GM19099 (cell line): ENCODE results near the gene BRD1.

Experiments
- POLR2A ChIP-seq: IDR thresholded peaks from 3 replicates; pipeline ENCODE4 v1.6.1; 2011; ENCODE audit warnings: low read depth; ENCODE audit not compliant: insufficient read length; ENCODE audit errors: extremely low read depth

Gene BRD1

DNA sequence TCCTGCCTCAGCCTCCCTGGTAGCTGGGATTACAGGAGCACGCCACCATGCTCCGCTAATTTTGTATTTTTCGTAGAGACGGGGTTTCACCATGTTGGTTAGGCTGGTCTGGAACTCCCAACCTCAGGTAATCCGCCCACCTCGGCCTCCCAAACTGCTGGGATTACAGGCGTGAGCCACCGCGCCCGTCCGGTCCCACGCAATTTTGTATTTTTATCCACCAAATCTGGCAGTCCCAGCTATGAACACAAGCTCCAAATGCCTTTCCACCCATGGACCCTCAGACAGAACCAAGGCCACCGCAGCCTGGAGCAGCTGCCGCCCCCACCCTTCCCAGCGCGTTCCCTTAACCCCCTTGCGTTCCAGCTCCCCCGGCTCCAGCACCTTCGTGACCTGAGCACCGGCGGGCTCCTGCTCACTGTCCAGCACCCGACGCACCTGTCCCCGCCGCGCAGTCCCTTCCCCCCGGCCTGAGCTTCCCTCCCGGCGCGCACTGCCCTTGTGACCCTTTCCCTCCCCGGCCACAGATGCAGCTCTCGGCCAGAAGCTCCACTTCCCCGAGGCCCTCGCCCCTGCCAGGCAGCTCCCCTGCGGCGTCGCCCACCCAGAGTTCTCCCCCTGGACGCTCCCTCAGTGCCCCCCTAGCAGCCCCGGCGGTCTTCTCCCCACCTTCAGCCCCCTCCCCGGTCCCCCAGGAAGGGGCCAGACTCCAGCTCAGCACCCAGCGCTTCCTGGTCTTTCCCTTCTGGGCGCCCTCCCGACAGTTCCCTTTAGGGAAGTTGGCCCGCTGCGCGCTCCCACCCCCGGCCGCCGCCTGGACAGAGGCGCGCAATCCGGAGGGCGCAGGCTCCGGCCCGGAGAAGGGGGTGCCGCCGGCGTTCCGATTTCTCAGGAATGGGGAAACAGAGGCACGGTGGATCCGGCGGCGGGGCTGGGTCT, 20.3 kb upstream of the BRD1 start:
- no peak for TF ChIP-seq POLR2A

DNA sequence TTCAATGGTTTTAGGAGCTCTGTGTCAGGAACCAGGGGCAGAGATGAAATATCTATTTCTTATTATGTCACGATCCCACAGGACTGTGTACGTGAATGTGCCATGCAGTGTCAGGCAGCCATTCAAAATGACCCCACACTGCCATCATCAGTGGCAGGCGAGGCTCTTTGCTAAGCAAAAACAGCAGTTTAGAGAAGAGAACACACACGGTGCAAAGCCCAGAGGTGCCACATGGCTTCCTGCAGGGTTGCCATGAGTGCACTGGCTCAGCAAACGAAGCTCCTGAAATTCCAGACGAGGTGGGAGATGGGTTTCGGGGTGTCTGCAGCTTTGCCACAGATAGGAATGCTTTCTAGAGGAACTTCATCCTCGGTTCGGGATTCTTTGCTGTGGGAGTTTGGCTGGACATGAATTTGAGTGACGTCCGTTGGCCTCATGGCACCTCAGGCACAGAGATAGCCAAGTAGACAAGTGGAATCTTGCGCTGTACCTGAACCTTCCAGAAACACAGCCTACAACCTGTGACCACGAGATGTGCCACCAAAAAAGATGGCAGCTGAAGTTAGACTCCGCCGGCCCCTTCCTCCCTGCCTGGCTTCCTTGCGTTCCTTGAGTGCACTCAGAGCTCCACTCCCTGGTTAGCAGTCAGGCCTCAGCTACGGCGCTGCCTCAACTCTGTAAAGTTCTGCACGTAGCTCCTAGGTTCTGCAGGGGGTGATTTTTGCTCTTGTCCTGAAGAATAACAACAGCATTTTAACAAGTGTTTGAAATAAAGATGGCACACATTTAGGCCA, 18.2 kb upstream of the BRD1 start:
- no peak for TF ChIP-seq POLR2A

- TF ChIP-seq POLR2A = no peak
These were observed 17.6 kb upstream of the BRD1 start for GRCh38 chr22:49845241-49845640.

DNA sequence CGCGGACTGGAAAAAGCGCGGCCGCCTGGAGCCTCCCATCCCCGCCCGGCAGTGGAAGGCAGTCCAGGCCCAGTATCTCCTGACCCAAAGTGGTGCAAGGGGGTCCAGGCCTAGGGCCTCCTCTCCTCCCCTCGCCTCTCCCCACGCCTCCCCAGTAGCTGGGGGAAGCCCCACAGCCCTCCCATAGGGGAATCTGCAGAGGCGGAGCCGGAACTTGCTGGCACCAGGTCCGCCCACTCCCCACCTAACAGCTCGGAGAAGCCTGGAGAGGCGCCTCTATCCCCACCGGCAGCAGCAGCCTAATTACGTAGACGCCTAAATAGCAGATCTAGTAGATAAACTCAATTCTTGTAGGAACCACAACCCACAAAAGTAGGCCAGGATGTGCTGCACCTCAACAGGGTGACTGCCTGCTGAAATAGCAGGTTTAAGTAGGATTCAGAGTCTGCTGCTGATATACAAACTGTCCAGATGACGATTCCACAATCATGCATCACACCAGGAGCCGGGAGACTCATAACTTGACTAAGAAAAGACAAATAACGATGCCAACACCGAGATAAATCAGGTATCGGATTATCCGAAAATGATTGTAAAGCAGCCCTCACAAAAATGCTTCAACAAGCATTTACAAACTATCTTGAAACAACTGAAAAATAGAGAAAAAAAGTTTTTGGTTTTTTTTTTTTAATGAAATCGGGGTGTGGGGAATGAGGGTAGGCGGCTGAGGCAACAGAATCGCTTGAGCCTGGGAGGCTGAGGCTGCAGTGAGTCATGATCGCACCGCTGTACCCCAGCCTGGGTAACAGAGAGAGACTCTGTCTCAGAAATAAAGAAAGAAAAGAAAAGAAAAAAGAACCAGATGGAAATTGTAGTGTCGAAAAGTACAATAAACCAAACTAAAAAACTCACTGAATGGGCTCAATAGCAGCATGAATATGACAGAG, 11.4 kb upstream of the BRD1 start:
- TF ChIP-seq POLR2A = peak; percentile 43

GRCh38 chr22:49833340-49834007, 5.8 kb upstream of the BRD1 start:
- no peak for TF ChIP-seq POLR2A

GRCh38 chr22:49829044-49829853, 1.6 kb upstream of the BRD1 start:
- no peak for TF ChIP-seq POLR2A

DNA sequence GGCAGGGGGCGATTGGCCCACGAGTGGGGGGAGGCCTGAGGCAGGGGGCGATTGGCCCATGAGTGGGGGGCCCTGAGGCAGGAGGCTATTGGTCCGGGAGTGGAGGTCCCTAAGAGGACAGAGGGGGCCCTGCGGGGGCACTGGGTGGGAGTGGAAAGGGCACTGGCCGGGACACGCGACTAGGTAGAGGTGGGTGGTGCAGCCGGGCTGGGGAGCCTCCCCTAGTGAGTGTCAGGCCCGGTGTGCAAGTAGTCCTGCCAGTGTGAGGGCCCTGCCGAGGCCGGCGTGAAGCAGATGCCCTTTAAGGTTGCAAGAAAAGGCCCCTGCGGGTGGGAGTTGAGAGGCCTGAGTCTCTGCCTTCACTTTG, 909 bp upstream of the BRD1 start:
- TF ChIP-seq POLR2A = no peak

GRCh38 chr22:49827271-49827852, 311 bp downstream of the BRD1 start:
- no peak for TF ChIP-seq POLR2A

DNA sequence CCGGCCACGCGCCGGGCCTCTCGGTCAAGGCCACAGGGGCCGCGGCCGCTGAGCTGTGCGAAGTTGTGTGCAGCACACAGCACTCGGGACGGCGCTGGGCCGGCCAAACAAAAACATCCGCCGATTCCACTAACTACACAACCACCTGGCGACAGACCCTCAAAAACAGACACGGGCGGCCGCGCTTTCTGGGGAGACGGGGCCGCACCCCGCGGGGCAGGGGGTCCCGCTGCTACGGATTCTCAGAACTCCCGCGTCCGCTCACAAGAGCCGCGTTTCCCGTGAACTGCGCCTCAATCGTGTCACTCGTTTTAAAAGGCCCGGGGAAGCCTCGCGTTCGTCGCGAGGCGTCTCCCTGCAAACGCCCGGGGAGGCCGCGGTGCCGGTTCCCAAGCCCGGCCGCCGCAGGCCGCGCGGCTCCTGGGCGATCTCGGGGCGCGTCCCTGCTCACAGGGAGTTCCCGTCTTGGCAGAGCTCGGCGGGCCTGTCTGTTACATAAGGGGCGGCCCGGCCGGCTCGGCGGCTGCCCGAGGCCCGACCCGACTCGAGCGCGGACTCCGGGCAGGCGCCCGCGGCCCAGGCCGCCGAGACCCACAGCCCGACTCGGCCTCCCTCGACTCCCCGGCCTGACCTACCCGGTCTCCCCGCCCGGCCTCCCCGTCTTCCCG, 936 bp downstream of the BRD1 start:
- TF ChIP-seq POLR2A = no peak

GRCh38 chr22:49825944-49826602, 1.6 kb downstream of the BRD1 start:
- TF ChIP-seq POLR2A = no peak

DNA sequence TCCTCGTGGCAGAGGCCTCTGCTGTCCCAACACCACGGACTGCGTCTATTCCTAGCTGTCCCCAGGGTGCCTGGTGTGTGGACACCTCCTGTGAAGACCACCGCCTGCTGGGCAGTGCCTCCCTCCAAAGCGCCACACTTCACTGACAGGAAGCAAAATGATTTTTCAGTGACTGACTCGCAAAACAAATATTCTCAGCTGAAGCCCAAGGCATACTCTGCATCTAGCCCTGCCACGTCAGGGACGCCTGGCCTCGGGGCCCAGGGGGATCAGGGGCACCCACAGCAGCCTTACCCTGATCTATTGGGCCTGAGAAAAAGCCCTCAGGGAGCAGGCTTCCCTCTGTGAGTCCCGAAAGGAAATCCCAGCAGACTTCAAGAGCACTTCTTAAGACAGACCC, 2.2 kb downstream of the BRD1 start:
- no peak for TF ChIP-seq POLR2A

DNA sequence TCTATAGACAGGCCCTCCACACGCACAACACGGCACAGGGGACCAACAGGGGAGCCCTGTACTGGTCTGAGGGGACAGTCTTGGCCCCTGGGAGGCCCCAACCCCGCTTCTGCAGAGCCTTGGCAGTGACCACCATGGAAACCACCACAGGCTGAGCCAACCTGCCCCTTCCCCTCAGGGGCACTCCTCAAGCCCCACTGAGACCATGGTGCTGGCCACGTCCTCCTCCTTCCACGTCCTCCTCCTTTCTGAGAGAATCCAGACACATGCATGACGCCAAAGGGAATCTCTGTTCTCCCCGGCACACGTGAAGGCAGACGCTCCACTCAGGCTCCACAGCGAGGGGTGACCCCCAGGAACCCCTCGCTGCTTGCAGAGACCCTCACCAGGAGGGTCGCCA, 2.7 kb downstream of the BRD1 start:
- TF ChIP-seq POLR2A = no peak
